ENCODE data around the gene CHST11.
"Not testable (repeated sequence)": the region's sequence is repeated elsewhere in the genome, so short reads cannot be mapped to it uniquely, and the experiment has no call there.

The CHST11 gene

GRCh38 chr12:104788840-104789271, 332.1 kb downstream of the CHST11 start:
- DNase-seq, result no peak

GRCh38 chr12:104790296-104791125, 333.8 kb downstream of the CHST11 start:
- no peak for DNase-seq

- peak; percentile 88 for DNase-seq
Observed at GRCh38 chr12:104792570-104792969, 335.8 kb downstream of the CHST11 start.

- DNase-seq, result peak; percentile 64
Observed at GRCh38 chr12:104793285-104793684, 336.5 kb downstream of the CHST11 start.

GRCh38 chr12:104793968-104794367, 337.2 kb downstream of the CHST11 start:
- DNase-seq, result no peak

- DNase-seq, result no peak
Observed at GRCh38 chr12:104796475-104796862, 339.7 kb downstream of the CHST11 start.

- DNase-seq, result no peak
Observed at GRCh38 chr12:104799458-104799857, 342.7 kb downstream of the CHST11 start.

GRCh38 chr12:104801005-104801404, 344.3 kb downstream of the CHST11 start:
- no peak for DNase-seq

GRCh38 chr12:104801427-104801826, 344.7 kb downstream of the CHST11 start:
- no peak for DNase-seq

- DNase-seq, result peak; percentile 49
Observed at GRCh38 chr12:104802208-104802607, 345.5 kb downstream of the CHST11 start.

- peak; percentile 86 for DNase-seq
Observed at GRCh38 chr12:104805186-104805585, 348.4 kb downstream of the CHST11 start.

- DNase-seq, result not testable (repeated sequence)
Observed at GRCh38 chr12:104806194-104806593, 349.4 kb downstream of the CHST11 start.

GRCh38 chr12:104809251-104809650, 352.5 kb downstream of the CHST11 start:
- no peak for DNase-seq

GRCh38 chr12:104809706-104810385, 353.1 kb downstream of the CHST11 start:
- DNase-seq, result no peak
